ENCODE data around the gene POLR1E.

DNA sequence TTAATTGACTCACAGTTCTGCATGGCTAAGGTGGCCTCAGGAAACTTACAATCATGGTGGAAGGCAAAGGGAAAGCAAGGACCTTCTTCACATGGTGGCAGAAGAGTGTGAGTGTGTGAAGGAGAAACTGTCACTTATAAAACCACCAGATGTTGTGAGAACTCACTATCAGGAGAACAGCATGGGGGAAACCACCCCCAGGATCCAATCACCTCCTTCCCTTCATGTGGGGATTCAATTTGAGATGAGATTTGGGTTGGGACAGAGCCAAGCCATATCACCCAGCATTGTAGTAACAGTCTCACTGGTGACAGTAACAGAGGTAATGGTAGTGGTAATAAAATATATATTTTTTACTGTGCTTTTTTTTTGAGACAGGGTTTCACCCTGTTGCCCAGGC is 38.6 kb upstream of the POLR1E start:
- TF ChIP-seq CTCF (IDR thresholded peaks at IDR 0.05; ENCODE audit: low read depth, low read length, poor library complexity, severe bottlenecking) (no peak), EZH2phosphoT487 (IDR thresholded peaks at IDR 0.05; ENCODE audit: borderline replicate concordance, low read length) (no peak)
